Measurements from ENCODE around the gene ZSWIM5. TPM values are rescaled to one million over a fixed set of nuclear protein-coding genes. Genes with fewer than 3 reads are reported as not detected.

ZSWIM5 gene
- total and polyA plus RNA-seq, 7 experiments from 2014 or later: 0.17 to 3.6 (median 2.0) TPM

- Histone ChIP-seq H3K27me3 (ENCODE audit: control insufficient read depth in 2 of 2, insufficient read depth in 2 of 2, low read length in 2 of 2) (no peaks in the 10 kb centered on the region), H3K9me3 (ENCODE audit: control insufficient read depth in 2 of 3, low read length in 3 of 3) (no peaks in the 10 kb centered on the region), H3K36me3 (ENCODE audit: control insufficient read depth in 2 of 3, insufficient read depth in 3 of 3, low read length in 3 of 3) (no peaks in the 10 kb centered on the region), H3K4me3 (ENCODE audit: low read length) (peak overlapping the region; percentile 77), H3K4me1 (ENCODE audit: control insufficient read depth in 2 of 2, insufficient read depth in 2 of 2, low read length in 2 of 2) (peaks cover 11 to 18% of the 10 kb centered on the region in 2 donors), H3K27ac (ENCODE audit: low read depth, low read length) (no peak overlapping the region)
- H3K36me3 Mint-ChIP-seq: no peaks in the 10 kb centered on the region
- H3K27ac Mint-ChIP-seq: peak overlapping the region; percentile 28 to 92 (median 83)
- H3K4me1 Mint-ChIP-seq: peaks cover 13 to 41% (median 27%) of the 10 kb centered on the region in 7 donors
- intact Hi-C loops (cut with micrococcal nuclease): loop anchor here (1.0 to 10.0 kb wide), 9 partner anchors 90 to 475 kb away; partner anchors contain the start of genes BTBD19 (in 1 of the 2), DYNLT4 (in 1 of the 2), HECTD3 (in 1 of the 2) and PLK3 (in 1 of the 2)
- CTCF ChIA-PET: no interaction called here
- H3K27me3 Mint-ChIP-seq: peaks cover 0 to 52% (median 0%) of the 10 kb centered on the region in 5 donors
- DNase-seq (peak in 2 of 9 donors; percentile 1 to 2), ATAC-seq (peak; percentile 34)
- peak overlapping the region; percentile 84 to 97 (median 92) for H3K4me3 Mint-ChIP-seq
- POLR2A ChIA-PET: interaction anchor here (0.9 to 1.5 kb wide), 3 partner anchors 21 to 189 kb away, joined by 3 read pairs; no protein-coding TSS in a partner anchor
- peaks cover 0 to 4% (median 0%) of the 10 kb centered on the region in 11 donors for H3K9me3 Mint-ChIP-seq
Measured at GRCh38 chr1:45206808-45207623, 611 bp upstream of the ZSWIM5 start.

- peak overlapping the region; percentile 49 for H3K4me3 ChIP-seq (ENCODE audit: low read length)
- Mint-ChIP-seq H3K27me3 (peaks cover 0 to 60% (median 0%) of the 10 kb centered on the region in 5 donors), H3K4me3 (peak overlapping the region; percentile 83 to 100 (median 90)), H3K27ac (peak overlapping the region; percentile 34 to 94 (median 78)), H3K9me3 (peaks cover 0 to 4% (median 0%) of the 10 kb centered on the region in 11 donors), H3K36me3 (no peaks in the 10 kb centered on the region), H3K4me1 (peaks cover 13 to 41% (median 27%) of the 10 kb centered on the region in 7 donors)
- H3K4me1 ChIP-seq (ENCODE audit: control insufficient read depth in 2 of 2, insufficient read depth in 2 of 2, low read length in 2 of 2): peaks cover 11 to 18% of the 10 kb centered on the region in 2 donors
- intact Hi-C loops (cut with micrococcal nuclease): loop anchor here (5.0 to 10.0 kb wide), 6 partner anchors 150 to 473 kb away; partner anchors contain the start of genes BTBD19 (in 1 of the 2), DYNLT4 (in 1 of the 2), HECTD3 (in 1 of the 2) and PLK3 (in 1 of the 2)
- no peaks in the 10 kb centered on the region for H3K27me3 ChIP-seq (ENCODE audit: control insufficient read depth in 2 of 2, insufficient read depth in 2 of 2, low read length in 2 of 2)
- ATAC-seq (peak; percentile 8), DNase-seq (peak in 8 of 9 donors; percentile 1 to 37 (median 10))
- ChIA-PET POLR2A (interaction anchor here (0.6 to 0.9 kb wide), 5 partner anchors 9 to 420 kb away, joined by 3 to 4 read pairs (median 3); no protein-coding TSS in a partner anchor), CTCF (interaction anchor here (0.6 kb wide), 2 partner anchors 114 to 124 kb away, joined by 6 read pairs; no protein-coding TSS in a partner anchor)
- peak overlapping the region; percentile 24 for H3K27ac ChIP-seq (ENCODE audit: low read depth, low read length)
- H3K9me3 ChIP-seq (ENCODE audit: control insufficient read depth in 2 of 3, low read length in 3 of 3): no peaks in the 10 kb centered on the region
- H3K36me3 ChIP-seq (ENCODE audit: control insufficient read depth in 2 of 3, insufficient read depth in 3 of 3, low read length in 3 of 3): no peaks in the 10 kb centered on the region
Measured at GRCh38 chr1:45205011-45205909, 1.1 kb downstream of the ZSWIM5 start.

- POLR2A ChIA-PET: no interaction called here
Measured at GRCh38 chr1:45200906-45201500, 5.4 kb downstream of the ZSWIM5 start.

GRCh38 chr1:45200435-45200834 lies 6.0 kb downstream of the ZSWIM5 start:
- H3K27ac Mint-ChIP-seq: no peak overlapping the region
- no peak overlapping the region for H3K27ac ChIP-seq (ENCODE audit: low read depth, low read length)
- CTCF ChIA-PET: interaction anchor here (0.7 kb wide), 1 partner anchor 182 kb away, joined by 3 read pairs; no protein-coding TSS in a partner anchor
- H3K9me3 Mint-ChIP-seq: peaks cover 0 to 6% (median 0%) of the 10 kb centered on the region in 11 donors
- no peak for ATAC-seq
- peaks cover 3 to 34% (median 16%) of the 10 kb centered on the region in 7 donors for H3K4me1 Mint-ChIP-seq
- no peak for DNase-seq
- no peak overlapping the region for H3K4me3 Mint-ChIP-seq
- intact Hi-C loops (cut with micrococcal nuclease): loop anchor here (10.0 kb wide), 3 partner anchors 146 to 396 kb away; partner anchors contain the start of genes BTBD19 (in 1 of the 2), DYNLT4 (in 1 of the 2), HECTD3 (in 1 of the 2) and PLK3 (in 1 of the 2)
- H3K27me3 Mint-ChIP-seq: peaks cover 0 to 37% (median 0%) of the 10 kb centered on the region in 5 donors
- peaks cover 3 to 6% of the 10 kb centered on the region in 2 donors for H3K4me1 ChIP-seq (ENCODE audit: control insufficient read depth in 2 of 2, insufficient read depth in 2 of 2, low read length in 2 of 2)
- no peak overlapping the region for H3K4me3 ChIP-seq (ENCODE audit: low read length)
- H3K27me3 ChIP-seq (ENCODE audit: control insufficient read depth in 2 of 2, insufficient read depth in 2 of 2, low read length in 2 of 2): no peaks in the 10 kb centered on the region
- POLR2A ChIA-PET: no interaction called here
- no peaks in the 10 kb centered on the region for H3K36me3 ChIP-seq (ENCODE audit: control insufficient read depth in 2 of 3, insufficient read depth in 3 of 3, low read length in 3 of 3)
- no peaks in the 10 kb centered on the region for H3K36me3 Mint-ChIP-seq
- no peaks in the 10 kb centered on the region for H3K9me3 ChIP-seq (ENCODE audit: control insufficient read depth in 2 of 3, low read length in 3 of 3)

More at GRCh38 chr1:45200906-45201500, 5.4 kb downstream of the ZSWIM5 start:
- Histone ChIP-seq H3K4me3 (ENCODE audit: low read length) (no peak overlapping the region), H3K4me1 (ENCODE audit: control insufficient read depth in 2 of 2, insufficient read depth in 2 of 2, low read length in 2 of 2) (peaks cover 3 to 7% of the 10 kb centered on the region in 2 donors), H3K27ac (ENCODE audit: low read depth, low read length) (no peak overlapping the region), H3K27me3 (ENCODE audit: control insufficient read depth in 2 of 2, insufficient read depth in 2 of 2, low read length in 2 of 2) (no peaks in the 10 kb centered on the region), H3K9me3 (ENCODE audit: control insufficient read depth in 2 of 3, low read length in 3 of 3) (no peaks in the 10 kb centered on the region), H3K36me3 (ENCODE audit: control insufficient read depth in 2 of 3, insufficient read depth in 3 of 3, low read length in 3 of 3) (no peaks in the 10 kb centered on the region)
- H3K36me3 Mint-ChIP-seq: no peaks in the 10 kb centered on the region
- no peak overlapping the region for H3K4me3 Mint-ChIP-seq
- H3K27me3 Mint-ChIP-seq: peaks cover 0 to 38% (median 0%) of the 10 kb centered on the region in 5 donors
- CTCF ChIA-PET: interaction anchor here (0.7 kb wide), 1 partner anchor 10 kb away, joined by 3 read pairs; no protein-coding TSS in a partner anchor
- H3K4me1 Mint-ChIP-seq: peaks cover 3 to 36% (median 18%) of the 10 kb centered on the region in 7 donors
- peaks cover 0 to 6% (median 0%) of the 10 kb centered on the region in 11 donors for H3K9me3 Mint-ChIP-seq
- no peak overlapping the region for H3K27ac Mint-ChIP-seq
- no peak for ATAC-seq
- DNase-seq: no peak
- intact Hi-C loops (cut with micrococcal nuclease): loop anchor here (10.0 kb wide), 3 partner anchors 146 to 396 kb away; partner anchors contain the start of genes BTBD19 (in 1 of the 2), DYNLT4 (in 1 of the 2), HECTD3 (in 1 of the 2) and PLK3 (in 1 of the 2)

GRCh38 chr1:45198185-45198584 lies 8.2 kb downstream of the ZSWIM5 start:
- CTCF ChIA-PET: no interaction called here
- Histone ChIP-seq H3K4me3 (ENCODE audit: low read length) (no peak overlapping the region), H3K4me1 (ENCODE audit: control insufficient read depth in 2 of 2, insufficient read depth in 2 of 2, low read length in 2 of 2) (no peaks in the 10 kb centered on the region), H3K36me3 (ENCODE audit: control insufficient read depth in 2 of 3, insufficient read depth in 3 of 3, low read length in 3 of 3) (no peaks in the 10 kb centered on the region), H3K27me3 (ENCODE audit: control insufficient read depth in 2 of 2, insufficient read depth in 2 of 2, low read length in 2 of 2) (no peaks in the 10 kb centered on the region), H3K9me3 (ENCODE audit: control insufficient read depth in 2 of 3, low read length in 3 of 3) (no peaks in the 10 kb centered on the region), H3K27ac (ENCODE audit: low read depth, low read length) (no peak overlapping the region)
- no peaks in the 10 kb centered on the region for H3K36me3 Mint-ChIP-seq
- H3K4me3 Mint-ChIP-seq: no peak overlapping the region
- H3K9me3 Mint-ChIP-seq: peaks cover 0 to 6% (median 0%) of the 10 kb centered on the region in 11 donors
- DNase-seq: no peak
- intact Hi-C loops (cut with micrococcal nuclease): no loop called here
- peaks cover 0 to 12% (median under 1%) of the 10 kb centered on the region in 7 donors for H3K4me1 Mint-ChIP-seq
- POLR2A ChIA-PET: interaction anchor here (1.1 kb wide), 1 partner anchor 135 kb away, joined by 3 read pairs; no protein-coding TSS in a partner anchor
- ATAC-seq: no peak
- H3K27me3 Mint-ChIP-seq: peaks cover 0 to 18% (median 0%) of the 10 kb centered on the region in 5 donors
- no peak overlapping the region for H3K27ac Mint-ChIP-seq
